GM19463 (cell line): Measurements from ENCODE around the gene AOPEP.

Source experiments
- ATAC-seq: cut with Tn5 transposase; IDR thresholded peaks from one replicate; pipeline ENCODE4 v1.9.1; 2021; ENCODE audit warnings: mild to moderate bottlenecking, moderate library complexity; ENCODE audit not compliant: unreplicated experiment

Gene AOPEP

GRCh38 chr9:95126739-95127138 is 400.2 kb downstream of the AOPEP start:
- ATAC-seq, result no peak

GRCh38 chr9:95127249-95128176 is 401.0 kb downstream of the AOPEP start:
- ATAC-seq, result peak; percentile 88

GRCh38 chr9:95128177-95128524 is 401.7 kb downstream of the AOPEP start:
- ATAC-seq, result no peak

GRCh38 chr9:95129476-95130291 is 403.2 kb downstream of the AOPEP start:
- ATAC-seq, result no peak

- no peak for ATAC-seq
Observed at GRCh38 chr9:95130484-95130883, 404.0 kb downstream of the AOPEP start.

- no peak for ATAC-seq
Observed at GRCh38 chr9:95131023-95131943, 404.8 kb downstream of the AOPEP start.

- ATAC-seq, result no peak
Observed at GRCh38 chr9:95132366-95133324, 406.1 kb downstream of the AOPEP start.

GRCh38 chr9:95133325-95133705 is 406.8 kb downstream of the AOPEP start:
- no peak for ATAC-seq

GRCh38 chr9:95134457-95134881 is 408.0 kb downstream of the AOPEP start:
- ATAC-seq, result no peak

- no peak for ATAC-seq
Observed at GRCh38 chr9:95135756-95136155, 409.3 kb downstream of the AOPEP start.
